Upper lobe of left lung (tissue), 4 donors: Measurements from ENCODE around the gene MAB21L2.

Source experiments
- CTCF ChIP-seq, 6 experiments: fragments of 450-650 bp in 4 of 6; fragments of 200-600 bp in 2 of 6; sonication (generic) in 2 of 6; IDR thresholded peaks; one replicate each; pipeline ENCODE4 v1.5.1; 2016 to 2019; ENCODE audit warnings: antibody characterized with exemption in 6 of 6
- POLR2A ChIP-seq, 4 donors: fragments of 450-650 bp; IDR thresholded peaks; one replicate each; pipeline ENCODE4 v1.5.1; 2016 to 2017; ENCODE audit warnings: antibody characterized with exemption in 4 of 4, mild to moderate bottlenecking in 2 of 4
- POLR2AphosphoS5 ChIP-seq, 2 donors: sonication (generic); formaldehyde crosslinking; IDR thresholded peaks; one replicate each; pipeline ENCODE4 v1.5.1; 2017; ENCODE audit warnings: antibody characterized with exemption in 2 of 2

DNA sequence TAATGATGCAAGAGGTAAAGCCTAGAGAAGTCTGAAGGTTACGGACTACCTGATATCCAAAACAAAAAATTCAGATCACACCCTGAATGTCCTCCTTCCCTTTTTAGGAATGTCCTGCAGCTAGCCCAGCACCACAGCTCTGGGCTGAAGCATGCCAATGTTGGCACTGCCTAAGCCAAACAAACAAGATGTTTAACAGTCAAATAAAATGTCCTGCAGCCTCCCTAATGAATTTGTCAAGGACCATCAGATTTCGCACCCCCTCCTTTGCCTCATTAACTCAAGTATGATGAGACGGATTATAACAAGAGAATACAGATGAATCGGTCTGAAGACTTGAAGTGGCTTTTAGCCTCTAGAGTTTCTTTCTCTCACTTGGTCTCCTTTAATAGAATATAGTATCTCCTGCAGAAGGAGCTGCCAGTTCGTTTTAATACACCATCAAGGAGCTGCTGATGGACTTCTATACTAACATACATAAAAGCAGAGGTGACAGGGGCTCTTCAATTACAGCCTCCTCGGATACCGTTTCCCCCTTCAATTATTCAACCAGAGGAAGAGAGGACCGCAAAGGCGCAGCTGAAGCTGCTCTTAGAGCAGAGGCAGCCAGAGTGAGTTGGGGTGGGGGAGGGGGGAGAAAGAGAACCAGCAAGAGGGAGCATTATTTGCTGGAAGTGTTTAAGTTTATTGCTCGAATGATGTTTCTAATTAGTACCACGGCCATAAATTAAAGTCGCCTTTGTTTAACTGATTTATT lies 3.0 kb upstream of the MAB21L2 start:
- TF ChIP-seq POLR2A (IDR thresholded peaks at IDR 0.05) = no peak
- no peak for TF ChIP-seq POLR2AphosphoS5 (IDR thresholded peaks at IDR 0.05)
- no peak for TF ChIP-seq CTCF (IDR thresholded peaks at IDR 0.05)
